HL-60/S4 treated with phorbol 12-myristate 13-acetate at 8.2 ng/mL for 4 days and 3 days (cell line): ENCODE results near the gene CEP95.

Source experiments
- in situ Hi-C: fragments of 300-500 bp; cut with MboI; formaldehyde crosslinking; loops from 2 replicates; pipeline ENCODE4 v1.15.0; 2022; ENCODE audit warnings: low sequenced_read_pairs

The CEP95 gene

DNA sequence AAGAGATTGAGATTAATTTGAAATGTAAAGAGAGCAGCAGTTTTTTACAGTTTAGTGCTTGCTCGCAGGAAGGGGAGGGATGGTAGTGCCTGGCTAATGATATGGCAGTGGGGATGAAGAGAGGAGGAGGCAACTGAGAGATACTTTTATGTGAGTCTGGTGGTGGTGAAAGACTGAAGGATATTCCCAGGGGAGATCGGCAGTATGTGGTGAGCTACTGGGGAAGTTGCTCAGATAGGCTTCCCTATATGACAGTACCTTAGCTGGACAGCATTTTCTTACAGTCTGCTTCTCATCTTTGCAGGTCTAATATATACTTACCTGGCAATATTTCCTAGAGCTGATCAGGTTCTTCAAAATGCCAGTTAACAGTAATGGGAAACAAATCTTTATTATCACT is 8.6 kb downstream of the CEP95 start:
- in situ Hi-C loops: no loop called here

DNA sequence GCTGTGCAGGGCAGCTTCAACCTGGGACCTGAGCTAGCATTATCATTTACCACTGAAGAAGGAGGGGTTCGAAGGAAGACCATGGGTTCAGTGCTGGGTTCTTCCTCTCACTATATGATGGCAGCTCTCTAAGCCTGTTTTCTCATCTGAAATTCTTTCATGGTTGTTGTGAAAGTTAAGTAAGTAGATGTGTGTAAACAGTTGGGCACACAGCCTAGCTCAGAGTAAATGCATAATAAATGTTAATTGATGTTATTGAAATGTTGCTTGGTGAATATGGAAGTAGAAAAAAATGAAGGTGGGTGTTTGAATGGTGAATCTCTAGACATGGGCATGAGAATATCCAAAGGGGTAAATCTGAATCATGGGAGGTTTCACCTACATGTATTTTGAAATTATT is 9.1 kb downstream of the CEP95 start:
- in situ Hi-C loops: no loop called here

GRCh38 chr17:64519601-64520000 is 12.8 kb downstream of the CEP95 start:
- in situ Hi-C loops: no loop called here

- in situ Hi-C loops: no loop called here
Observed at GRCh38 chr17:64520359-64520758, 13.6 kb downstream of the CEP95 start.

- in situ Hi-C loops: no loop called here
Observed at GRCh38 chr17:64527914-64528313, 21.1 kb downstream of the CEP95 start.

DNA sequence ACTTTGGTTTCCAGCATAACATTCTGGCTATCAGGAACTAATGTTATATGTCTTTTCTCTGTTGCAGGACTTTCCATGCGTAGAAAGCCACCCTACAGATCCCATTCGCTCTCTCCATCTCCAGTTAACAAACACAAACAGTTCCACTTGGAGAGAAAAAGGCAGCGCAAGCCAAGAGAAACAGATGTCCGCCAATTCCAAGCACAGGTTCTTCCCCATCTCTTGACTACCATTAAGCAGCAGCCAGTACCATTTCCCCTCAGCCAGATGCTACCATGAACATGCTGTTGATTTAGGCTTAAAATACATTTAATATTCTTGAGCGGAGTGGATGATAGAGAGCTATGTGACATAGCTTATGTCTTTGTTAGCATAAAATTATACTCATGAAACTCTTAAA is 22.4 kb downstream of the CEP95 start:
- in situ Hi-C loops: no loop called here

DNA sequence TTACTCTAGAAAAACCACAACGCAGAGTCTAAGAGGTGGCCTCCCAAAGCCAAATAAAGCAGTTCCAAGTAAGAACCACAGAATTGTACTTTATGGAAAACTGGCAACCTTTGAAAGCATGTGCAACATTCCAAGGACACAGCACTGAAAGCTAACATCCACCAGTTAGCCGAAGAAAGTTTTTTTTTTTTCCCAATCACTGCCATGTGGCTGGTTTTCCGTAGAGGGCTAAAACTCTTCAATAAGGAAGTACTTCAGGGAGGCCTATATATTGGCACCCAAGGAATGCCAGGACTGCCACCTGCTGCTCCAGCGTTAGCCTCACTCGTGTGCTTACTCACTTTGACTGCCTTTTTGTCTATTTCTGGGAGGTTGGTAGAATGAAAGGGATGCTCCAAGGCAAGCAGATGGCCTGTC is 25.2 kb downstream of the CEP95 start:
- in situ Hi-C loops: no loop called here

GRCh38 chr17:64532409-64532808 is 25.6 kb downstream of the CEP95 start:
- in situ Hi-C loops: no loop called here

GRCh38 chr17:64533784-64534183 is 27.0 kb downstream of the CEP95 start:
- in situ Hi-C loops: no loop called here

GRCh38 chr17:64534187-64534586 is 27.4 kb downstream of the CEP95 start:
- in situ Hi-C loops: no loop called here

- in situ Hi-C loops: no loop called here
Observed at GRCh38 chr17:64535357-64535756, 28.6 kb downstream of the CEP95 start.

- in situ Hi-C loops: no loop called here
Observed at GRCh38 chr17:64536913-64537312, 30.1 kb downstream of the CEP95 start.

DNA sequence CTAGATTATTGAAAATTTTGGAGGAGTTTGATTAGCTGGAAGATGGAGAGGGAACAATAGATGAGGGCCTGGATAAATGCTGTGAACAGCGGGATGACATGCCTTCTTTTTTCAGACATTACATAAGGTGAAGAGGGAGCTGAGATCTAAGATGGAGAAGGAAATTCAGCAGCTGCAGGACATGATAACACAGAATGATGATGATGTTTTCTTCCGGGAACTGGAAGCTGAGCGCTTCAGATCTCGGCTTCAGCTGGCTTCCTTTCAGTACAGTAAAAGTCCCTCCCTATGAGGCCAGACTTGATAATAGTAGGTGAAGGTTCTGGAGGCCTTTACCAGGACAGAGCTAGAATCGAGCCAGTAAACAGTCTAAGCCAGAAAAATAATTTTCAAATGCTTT is 30.7 kb downstream of the CEP95 start:
- in situ Hi-C loops: no loop called here

DNA sequence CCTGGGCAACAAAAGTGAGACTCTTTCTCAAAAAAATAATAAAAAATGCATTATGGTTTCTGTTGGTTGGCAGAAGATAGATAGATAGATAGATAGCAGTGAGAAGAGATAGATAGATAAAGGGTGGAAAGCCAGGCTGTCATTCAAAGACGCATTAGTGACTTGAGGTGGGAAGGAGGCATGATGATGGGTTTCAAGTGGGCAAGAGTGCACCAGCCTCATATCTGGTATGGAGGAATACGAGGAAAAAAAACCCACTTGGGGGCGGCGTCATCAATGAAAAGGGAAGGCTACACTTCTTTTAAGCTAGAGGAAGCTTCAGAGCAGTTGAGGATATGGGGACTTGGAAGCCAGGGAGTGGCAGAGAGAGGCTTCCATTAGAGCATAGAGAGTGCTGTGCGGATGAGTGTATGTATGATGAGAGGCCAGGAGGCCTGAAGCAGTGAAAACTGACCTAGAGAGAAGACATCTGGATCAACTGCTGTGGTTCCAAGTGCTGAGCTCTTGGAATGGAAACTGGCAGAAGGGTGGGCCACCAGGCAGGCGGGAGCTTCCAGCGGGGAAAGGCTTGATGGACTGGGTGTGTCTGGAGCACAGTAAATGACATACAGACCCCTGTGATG is 31.8 kb downstream of the CEP95 start:
- in situ Hi-C loops: no loop called here

- in situ Hi-C loops: no loop called here
Observed at GRCh38 chr17:64540118-64540776, 33.5 kb downstream of the CEP95 start.

DNA sequence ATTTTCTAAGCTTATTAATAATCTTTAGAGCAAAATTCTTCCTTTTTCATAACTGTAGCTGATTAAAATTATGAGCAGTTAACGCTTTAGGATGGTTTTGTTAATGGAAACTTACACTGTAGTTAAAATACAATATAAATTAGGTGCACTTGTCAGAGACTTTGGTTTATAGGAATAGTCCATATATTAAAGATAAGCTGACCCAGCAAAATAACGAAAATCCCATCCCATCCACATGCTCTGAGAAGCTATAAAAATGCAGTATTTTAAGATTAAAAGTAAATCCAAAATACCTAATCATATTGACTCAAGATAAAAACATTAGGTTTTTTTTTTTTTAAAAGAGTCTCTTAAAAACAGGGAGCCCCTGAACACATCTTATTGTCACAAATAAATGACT is 38.0 kb downstream of the CEP95 start:
- in situ Hi-C loops: no loop called here

DNA sequence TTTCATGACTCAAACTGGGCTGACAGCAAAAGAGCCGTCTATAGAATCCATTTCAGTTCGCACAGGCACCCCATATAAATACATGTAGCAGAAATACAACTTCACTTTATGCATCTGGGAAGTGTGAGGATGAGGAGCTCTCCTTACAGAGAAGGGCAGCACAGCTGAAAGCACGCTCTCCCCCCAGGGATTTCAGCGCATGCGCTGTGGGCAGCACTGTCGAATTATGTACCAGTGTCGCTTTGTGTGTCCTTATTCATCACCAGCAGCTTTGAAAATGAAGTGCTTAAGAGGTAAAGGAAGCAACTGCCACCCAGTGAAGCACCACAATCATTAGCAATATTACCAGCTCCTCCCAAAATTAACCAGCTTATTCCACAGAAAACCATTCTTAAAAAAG is 39.9 kb downstream of the CEP95 start:
- in situ Hi-C loops: no loop called here

DNA sequence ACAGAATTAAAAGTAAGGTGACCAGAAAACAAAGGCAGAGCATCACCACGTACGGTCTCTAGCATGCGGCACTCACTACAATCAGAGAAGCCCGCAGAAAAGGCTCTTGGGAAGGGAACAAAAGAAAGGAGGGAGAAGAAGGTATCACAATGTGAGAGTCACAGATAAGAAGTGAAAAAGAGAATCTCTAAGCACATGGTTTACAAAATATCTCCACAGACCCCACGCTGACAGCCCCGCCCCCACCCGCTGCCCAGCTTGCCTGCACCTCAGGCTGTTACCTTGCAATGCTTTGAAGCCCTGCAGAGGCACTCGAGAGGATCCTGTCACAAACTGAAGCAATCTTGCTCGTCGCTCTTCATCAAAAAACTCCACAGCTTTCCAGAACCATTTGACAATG is 40.5 kb downstream of the CEP95 start:
- in situ Hi-C loops: no loop called here

DNA sequence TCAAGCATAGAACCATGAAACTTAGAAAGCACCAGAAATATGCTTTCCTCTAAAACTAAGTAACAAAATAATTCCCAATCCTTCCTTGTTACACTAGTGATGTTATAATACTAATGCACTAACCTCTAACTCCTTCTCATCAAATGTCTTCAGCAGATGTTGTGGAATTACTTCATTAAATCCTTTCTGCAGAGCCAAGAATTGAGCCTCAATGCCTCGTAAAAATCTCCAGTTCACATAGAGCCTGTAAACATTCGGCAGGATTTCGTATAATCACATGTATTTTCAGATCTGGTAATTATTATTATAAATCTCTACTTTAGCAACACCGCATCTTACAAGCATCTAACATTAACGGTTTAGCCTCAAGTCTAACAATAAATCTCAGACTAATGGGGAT is 44.7 kb downstream of the CEP95 start:
- in situ Hi-C loops: no loop called here

GRCh38 chr17:64554028-64554637 is 47.4 kb downstream of the CEP95 start:
- in situ Hi-C loops: no loop called here

DNA sequence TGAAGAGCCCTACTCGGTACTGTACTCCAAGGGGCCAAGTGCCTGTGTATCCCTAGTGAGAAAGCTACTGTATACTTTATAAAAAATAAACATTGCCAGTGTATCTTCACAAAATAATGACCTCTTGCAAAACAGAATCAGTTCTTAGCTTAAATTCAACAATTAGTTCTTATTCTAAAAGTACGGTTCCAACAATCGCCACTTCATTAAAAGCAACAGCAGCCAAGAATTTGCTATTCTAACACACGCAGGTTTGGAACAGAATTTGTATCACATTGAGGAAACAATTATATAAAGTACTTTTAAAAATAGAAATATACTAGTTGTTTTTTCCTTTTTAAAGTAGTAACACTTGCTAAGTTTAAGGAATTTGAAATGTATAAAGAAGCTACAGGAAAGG is 48.5 kb downstream of the CEP95 start:
- in situ Hi-C loops: no loop called here

- in situ Hi-C loops: no loop called here
Observed at GRCh38 chr17:64564098-64564497, 57.3 kb downstream of the CEP95 start.

DNA sequence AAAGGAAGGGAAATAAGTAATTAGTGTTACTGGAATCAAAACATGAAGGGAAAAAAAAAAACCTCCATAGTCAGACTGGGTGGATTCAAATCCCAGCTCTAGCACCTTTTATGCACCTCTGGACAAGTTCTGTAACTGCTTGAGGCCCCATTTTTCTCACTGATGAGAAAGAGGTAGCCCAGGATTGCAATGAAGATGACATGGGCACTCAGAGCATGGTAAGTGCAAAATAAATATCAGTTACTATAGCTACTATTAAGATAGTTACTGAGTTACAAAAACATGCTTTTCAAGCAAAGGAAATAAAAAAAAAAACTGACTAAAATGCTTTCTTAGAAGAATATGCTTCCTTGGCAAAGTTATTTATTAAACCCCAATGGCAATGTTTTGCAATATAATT is 58.8 kb downstream of the CEP95 start:
- in situ Hi-C loops: no loop called here
